HG03280 (cell line): ENCODE results near the gene TAC3.
"Not testable (repeated sequence)": the region's sequence is repeated elsewhere in the genome, so short reads cannot be mapped to it uniquely, and the experiment has no call there.

Source experiments
- ATAC-seq: cut with Tn5 transposase; IDR thresholded peaks from one replicate; pipeline ENCODE4 v1.9.1; 2021; ENCODE audit warnings: mild to moderate bottlenecking, moderate library complexity; ENCODE audit not compliant: unreplicated experiment

The TAC3 gene

DNA sequence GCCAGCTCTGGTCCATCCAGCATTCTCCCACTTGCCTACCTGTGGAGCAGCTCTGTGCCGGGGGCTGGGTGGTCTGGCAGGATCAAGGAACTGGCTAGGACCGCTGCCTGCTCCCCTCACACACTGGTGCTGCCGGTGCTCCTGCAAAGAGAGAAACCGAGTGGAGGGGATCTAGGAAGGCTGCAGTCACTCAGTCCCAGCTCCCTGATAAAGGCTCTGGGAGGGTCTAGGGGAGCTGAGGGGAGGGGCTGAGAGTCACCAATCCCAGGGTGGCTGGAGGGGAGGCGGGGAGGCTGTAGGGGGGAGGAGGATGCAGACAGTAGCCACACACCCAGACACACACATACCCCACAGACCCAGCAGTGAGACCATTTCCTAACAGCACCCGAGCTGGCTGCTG is at the start of gene TAC3:
TAC3 (minus strand) TSS at position 182 of the 400 bp plus-strand sequence. CDS start 732 bp downstream, outside the sequence.
- ATAC-seq = no peak

DNA sequence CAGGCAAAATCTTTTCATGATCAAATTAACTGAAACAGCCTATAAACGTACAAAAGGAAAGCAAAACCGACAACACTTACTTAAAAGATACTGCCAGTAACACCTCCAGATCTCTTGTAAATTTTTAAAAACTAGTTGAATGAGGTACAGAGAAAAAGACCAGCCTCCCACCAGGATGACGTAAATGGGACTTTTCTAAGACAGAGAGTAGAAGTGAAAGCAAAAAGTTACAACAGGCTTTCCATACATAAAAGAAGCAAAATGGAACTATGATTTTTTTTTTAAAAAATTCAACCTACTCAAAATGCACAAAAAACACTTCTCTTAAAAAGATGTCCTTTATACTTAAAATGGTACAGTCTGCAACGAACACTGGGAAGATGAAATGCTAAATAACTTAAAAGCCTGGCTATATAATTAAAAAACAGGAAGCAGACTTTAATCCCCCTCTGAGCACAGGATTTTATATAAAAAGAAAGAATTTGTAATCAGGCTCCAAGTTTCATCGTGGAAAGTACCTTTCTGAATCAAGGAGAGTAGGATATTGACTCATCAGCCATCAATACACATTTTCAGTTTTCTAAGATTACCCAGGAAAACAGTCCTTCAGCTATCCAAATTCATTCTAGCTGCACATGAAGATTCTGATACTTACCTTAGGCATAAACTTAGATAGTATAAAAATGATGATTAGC is 47.8 kb upstream of the TAC3 start:
- peak; percentile 91 for ATAC-seq

DNA sequence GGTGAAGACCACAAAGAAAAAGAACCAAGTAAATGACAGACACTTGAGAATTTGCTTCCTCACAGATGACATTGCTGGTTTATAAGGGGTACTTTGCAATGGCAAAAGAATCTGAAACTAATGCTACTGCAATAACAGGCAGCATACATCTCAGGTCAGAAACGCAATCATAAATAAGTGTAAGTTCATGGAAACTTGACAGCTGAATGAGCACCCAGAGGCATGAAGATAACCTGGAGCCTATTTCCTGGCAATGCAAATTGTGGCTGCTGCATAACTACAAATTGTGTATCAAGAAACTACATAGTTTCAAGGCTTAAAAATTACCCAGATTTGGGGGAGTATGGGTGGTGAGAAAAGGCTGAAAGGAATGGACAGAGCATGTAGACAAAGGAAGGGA is 42.1 kb upstream of the TAC3 start:
- ATAC-seq = no peak

DNA sequence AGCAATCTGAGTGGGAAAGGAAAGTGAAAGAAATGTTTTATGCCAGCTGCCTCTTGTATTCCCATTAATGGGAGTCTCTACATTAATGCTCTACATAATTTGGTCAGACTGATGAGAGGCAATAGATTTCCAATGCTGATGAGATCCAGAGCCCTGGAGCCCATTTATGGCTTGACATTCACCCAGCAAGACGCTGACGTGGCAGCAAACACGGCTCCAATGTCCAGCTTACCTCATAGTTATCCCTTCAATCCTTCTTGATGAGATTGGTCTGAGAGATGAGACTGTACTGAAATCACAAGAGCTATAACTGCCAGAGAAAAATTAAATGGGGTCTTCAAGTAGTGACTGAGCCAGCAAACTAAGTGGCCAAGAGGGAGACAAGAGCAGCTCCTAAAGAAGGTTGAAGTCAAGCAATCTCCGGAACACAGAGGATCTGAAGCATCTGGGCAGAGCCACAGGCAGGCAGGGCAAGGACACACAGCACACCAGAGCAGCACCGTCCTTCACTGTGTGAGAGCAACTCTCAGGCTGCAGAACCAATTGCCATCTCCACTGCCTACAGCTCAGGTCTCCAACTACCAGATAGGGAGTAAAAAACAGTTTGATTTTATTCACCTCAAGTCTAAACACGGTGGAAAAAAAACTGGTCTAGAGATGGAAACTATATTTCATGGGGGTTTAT is 40.9 kb upstream of the TAC3 start:
- no peak for ATAC-seq

DNA sequence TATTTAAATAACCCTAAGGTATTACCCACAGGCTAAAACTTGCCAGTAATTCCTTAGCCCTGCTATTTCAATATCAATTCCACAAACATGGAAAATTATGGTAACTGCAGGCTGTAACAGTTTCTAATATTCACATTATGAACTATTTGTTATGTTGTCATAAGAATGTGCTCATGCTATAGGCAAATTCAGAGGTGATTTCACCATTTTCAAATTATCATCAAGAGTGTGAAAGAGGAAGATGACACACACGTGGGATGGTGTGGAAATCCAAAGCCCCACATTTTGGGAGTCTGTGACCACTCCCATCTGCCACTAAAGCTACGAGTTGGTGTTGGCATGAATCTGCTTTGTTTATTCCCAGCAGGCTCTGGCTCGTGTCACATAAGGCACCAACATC is 39.5 kb upstream of the TAC3 start:
- ATAC-seq = no peak

DNA sequence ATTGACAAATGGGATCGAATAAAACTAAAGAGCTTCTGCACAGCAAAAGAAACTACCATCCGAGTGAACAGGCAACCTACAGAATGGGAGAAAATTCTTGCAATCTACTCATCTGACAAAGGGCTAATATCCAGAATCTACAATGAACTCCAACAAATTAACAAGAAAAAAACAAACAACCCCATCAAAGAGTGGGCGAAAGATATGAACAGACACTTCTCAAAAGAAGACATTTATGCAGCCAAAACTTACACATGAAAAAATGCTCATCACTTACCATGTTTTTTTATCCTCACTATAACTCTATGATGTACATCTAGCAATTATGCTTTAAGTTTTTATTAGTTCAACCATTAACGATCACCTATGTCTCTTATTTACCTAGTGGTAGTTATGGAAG is 37.6 kb upstream of the TAC3 start:
- not testable (repeated sequence) for ATAC-seq

DNA sequence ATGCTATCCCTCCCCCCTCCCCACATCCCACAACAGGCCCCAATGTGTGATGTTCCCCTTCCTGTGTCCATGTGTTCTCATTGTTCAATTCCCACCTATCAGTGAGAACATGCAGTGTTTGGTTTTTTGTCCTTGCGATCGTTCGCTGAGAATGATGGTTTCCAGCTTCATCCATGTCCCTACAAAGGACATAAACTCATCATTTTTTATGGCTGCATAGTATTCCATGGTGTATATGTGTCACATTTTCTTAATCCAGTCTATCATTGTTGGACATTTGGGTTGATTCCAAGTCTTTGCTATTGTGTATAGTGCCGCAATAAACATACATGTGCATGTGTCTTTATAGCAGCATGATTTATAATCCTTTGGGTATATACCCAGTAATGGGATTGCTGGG is 36.8 kb upstream of the TAC3 start:
- not testable (repeated sequence) for ATAC-seq

GRCh38 chr12:57051011-57051410 is 34.7 kb upstream of the TAC3 start:
- ATAC-seq = no peak

- ATAC-seq = no peak
These were observed 33.6 kb upstream of the TAC3 start, which contains the start of gene MYO1A for GRCh38 chr12:57049890-57050289. MYO1A (minus strand) TSS chr12:57050129; CDS start chr12:57048323, 1,806 bp downstream.

- ATAC-seq = no peak
These were observed 32.8 kb upstream of the TAC3 start for GRCh38 chr12:57049119-57049446.

DNA sequence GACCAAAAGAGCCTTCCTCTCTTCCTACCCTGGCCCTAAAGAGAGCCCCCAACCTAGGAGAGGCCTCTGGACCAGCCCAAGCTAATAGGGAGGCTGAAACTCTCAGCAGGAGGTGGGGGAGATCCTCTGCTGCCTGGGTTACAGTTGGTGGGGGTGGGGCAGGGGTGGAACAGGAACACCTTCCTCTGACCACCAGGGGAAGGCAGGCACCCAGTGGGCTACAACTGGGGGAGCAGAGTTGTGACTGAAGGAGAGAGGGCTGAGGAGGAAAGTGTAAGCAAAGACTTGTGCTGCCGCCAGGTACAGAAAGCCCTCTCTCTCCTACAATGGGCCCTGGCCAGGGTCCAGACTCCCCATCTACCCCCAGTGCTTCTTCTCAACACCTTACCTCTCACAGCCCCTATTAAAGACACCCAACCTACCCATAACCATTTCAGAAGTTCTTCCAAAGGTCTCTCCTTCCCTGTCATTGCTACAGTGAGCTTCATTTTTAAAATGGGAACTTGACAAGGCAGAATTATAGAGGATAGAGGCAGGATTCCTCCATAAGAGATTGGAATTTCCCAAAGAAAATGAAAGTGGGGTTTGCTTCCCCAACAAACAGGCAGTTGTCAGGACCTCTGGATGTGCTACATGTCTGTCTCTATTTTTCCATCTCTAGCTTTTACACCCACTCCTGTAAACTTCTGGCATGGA is 32.2 kb upstream of the TAC3 start:
- ATAC-seq = no peak

DNA sequence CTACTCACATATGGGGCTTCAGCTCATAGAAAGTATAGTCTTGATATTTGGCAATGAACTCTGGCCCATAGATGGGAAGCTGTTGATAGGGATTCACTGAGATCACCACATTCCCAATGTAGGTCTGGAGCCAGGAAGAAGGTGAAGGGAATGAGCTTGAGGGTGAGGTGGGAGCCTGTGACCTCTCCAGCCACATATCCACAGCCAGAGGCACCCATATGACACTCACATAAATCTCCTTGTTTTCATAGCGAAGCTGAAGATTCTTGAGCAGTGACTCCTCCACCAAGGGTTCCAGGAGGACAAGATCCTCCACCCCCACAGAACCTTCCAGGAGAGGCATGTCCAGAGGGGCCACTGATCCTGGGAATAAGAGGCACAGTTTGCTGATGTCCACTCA is 31.7 kb upstream of the TAC3 start:
- no peak for ATAC-seq

DNA sequence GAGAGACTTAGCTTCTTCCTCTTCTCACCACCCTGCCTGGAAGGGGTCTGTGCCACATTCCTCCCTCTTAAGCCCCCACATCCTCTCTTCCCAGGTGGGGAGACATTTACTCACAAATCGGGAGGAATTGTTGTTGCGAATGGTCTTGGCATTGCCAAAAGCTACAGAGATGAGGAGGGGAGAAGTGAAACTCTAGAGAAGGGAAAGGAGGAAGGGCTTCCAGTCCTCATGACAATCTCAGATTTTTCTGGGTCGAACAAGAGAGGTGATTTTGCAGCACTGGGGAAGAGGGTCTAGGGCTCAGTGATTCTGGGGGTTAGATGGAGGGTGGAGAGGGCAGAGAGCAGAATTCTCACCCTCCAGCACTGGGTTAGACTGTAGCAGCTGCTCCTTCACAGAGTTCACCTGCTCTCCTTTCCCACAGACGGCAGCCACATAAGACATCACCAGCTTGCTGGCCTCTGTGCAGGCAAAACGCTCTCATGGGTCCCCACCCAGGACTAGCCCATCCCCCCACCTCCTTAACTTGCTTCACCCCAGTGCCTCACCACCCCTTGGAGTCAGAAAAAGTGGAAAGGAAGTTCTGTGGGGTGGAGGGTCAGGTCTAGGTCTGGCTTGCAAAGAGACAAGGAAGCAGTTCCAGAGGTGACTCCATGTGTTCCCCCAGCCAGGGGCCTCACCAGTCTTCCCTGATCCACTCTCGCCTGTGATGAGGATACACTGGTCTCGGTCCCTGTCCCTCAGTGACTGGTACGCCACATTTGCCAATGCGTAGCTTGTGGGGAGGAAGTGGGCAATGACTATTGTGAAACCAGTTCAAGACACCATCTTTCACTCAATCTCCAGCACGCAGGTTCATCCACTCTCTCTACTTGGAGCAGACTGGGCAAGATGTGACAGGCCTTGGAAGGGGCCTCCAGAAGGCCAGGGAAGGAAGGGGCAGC is 30.9 kb upstream of the TAC3 start:
- no peak for ATAC-seq

DNA sequence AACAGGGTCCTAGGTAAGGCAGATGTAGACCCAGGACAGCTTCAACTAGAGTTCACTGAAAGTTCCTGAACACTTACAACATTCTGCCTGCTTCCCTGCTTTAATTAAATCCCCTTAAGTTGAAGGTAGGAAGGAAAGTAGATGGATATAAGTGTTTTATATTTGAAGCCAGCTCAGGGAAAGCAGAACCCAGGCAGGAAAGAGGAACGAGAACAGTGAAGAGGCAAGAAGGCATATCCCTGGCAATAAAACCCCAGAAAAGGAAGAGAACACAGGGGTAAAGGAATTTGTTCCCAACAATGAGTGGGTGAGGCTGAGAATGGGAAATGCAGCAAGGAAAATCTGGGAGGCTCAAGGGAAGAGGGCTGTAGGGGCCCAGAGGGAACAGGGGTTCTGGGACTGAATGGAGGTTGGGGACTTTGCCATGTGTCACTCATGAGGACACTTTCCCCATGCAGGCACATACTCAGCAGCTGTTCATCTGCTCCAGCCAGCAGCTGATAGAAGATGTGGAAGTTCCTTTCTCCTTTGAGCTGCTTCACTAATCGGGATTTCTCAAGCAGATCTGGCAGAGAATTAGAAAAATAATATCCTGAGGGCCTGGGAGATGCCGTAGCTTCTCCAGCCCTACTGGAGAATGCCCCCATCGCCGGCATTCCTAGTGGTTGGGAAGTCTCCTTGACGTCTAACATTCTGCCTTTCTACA is 29.9 kb upstream of the TAC3 start:
- no peak for ATAC-seq

DNA sequence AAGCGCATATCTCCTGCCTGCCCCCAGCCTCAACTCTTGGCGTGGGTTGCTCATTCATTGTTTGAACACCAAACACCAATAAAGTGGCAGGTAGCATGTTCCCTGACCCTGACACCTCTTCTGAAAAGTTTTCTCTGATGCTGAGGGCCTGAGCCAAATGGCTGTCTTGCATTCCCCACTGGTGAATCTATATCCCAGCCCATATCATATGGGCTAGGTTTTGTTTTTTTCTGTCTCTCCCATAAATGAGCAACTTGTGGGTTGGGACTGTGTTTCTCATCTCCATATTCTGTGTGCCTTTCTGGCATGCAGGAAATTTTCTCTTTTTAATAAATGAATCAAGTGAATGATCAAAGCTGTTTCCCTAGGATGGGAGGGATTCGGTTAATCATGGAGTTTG is 28.6 kb upstream of the TAC3 start:
- ATAC-seq = no peak

DNA sequence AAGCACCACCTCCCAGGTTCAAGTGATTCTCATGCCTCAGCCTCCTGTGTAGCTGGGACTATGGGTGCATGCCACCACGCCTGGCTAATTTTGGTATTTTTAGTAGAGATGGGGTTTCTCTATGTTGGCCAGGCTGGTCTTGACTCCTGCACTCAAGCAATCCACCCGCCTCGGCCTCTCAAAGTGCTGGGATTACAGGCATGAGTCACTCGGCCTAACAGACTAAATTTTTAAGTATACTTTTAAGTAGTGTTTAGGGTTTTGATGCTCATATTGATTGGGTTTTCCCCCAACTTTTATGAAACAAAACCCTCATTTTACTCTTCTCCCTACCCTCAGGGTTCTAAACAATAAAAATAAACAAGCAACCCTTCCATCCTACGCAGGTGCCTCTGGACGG is 28.1 kb upstream of the TAC3 start:
- no peak for ATAC-seq

GRCh38 chr12:57042695-57043094 is 26.4 kb upstream of the TAC3 start:
- no peak for ATAC-seq

DNA sequence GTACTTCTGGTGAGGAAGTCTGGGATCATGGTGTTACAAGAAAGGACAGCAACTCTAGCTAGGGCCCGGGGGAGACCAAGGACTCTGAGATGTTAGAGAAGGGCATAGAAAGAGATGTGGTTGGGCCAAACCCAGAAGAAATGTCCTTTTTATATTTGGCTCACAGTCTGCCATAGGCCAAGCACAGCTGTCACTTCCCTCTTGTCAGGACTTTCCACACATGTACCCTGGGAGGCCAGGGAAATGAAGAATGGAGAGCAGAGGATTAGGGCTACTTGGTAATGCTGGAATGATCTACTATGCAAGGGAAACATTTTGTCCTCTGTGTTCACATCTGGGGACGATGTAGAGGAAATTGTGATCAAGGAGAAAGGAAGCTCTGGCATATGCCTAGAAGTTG is 24.4 kb upstream of the TAC3 start:
- ATAC-seq = no peak

DNA sequence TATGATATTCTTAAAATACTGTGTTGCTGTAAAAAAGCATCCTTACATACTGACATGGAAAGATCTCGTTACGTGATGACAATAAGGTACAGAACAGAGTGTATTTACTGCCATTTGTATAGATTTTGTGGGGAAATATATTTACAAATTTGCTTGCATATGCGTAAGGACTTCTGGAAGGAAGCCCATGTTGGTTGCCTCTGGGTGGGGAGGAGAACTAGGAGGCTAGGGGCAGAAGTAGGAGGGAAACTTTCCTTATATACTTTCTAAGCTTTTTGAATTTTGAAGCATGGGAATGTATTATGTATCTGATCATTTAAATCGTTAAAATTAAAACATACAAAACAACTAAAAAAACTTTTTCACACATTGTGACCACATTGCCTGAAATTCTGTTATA is 23.9 kb upstream of the TAC3 start:
- ATAC-seq = no peak

DNA sequence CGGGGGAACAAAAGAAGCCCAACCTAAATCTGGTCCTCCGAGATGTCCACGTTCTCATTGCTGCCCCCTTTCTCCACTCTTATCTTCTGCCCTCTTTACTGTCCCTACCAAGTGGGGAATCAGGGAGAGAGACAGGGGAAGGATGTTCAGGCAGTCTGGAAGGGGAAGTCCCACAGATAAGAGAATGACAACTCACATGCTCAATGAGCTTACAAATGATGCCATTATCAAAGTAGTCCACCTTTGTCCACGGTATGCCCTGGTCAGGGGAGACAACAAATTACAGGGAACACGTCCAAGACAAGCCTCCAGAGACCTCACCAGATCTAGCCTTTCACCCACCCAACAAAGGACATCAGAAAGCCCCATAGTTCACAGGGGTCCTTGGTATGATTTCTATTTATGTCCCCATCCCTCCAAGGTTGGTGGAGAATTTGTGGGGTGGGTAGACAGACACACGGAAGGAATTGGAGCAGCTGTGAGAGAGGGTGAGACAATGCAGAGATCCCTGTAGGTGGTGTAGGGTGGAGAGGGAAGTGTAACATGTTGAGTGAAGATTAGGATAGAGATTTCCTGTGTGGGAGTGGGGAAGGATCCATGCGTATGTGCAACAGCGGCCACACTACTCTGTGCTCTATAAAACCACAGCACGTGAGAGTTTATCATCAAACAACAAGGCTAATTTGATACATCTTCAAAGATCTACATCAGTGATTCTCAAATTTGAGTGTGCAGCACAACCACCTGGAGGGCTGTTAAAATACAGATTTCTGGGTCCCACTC is 22.9 kb upstream of the TAC3 start:
- no peak for ATAC-seq
